Neutrophil (primary cell): ENCODE results near the gene SEL1L3.
A peak's percentile ranks its signal among the peaks of the same experiment; 100 is the strongest.

Source experiments
- H3K27ac ChIP-seq: fragments of 200-600 bp; sonication (generic); 2 replicates; pipeline ENCODE4 v1.5.1; 2016; ENCODE audit warnings: mild to moderate bottlenecking, moderate library complexity
- H3K27me3 ChIP-seq: fragments of 200-600 bp; sonication (generic); 2 replicates; pipeline ENCODE4 v1.6.0; 2016; ENCODE audit warnings: mild to moderate bottlenecking
- H3K36me3 ChIP-seq: fragments of 200-600 bp; sonication (generic); 2 replicates; pipeline ENCODE4 v1.5.1; 2017
- H3K4me1 ChIP-seq, 2 experiments: fragments of 200-600 bp in 1 of 2; sonication (generic) in 1 of 2; 1 replicate in 1 of 2; 2 replicates in 1 of 2; pipeline versions ENCODE4 v1.5.1 to v1.6.1; 2013 to 2016; ENCODE audit warnings: low read depth in 1 of 2, low read length in 1 of 2, mild to moderate bottlenecking in 1 of 2, moderate library complexity in 1 of 2; ENCODE audit not compliant: control insufficient read depth in 1 of 2, insufficient read depth in 1 of 2
- H3K4me3 ChIP-seq, 2 experiments: fragments of 200-600 bp in 1 of 2; sonication (generic) in 1 of 2; 1 replicate in 1 of 2; 2 replicates in 1 of 2; pipeline ENCODE4 v1.5.1; 2013 to 2016; ENCODE audit warnings: low read depth in 1 of 2, low read length in 1 of 2, mild to moderate bottlenecking in 1 of 2, moderate library complexity in 1 of 2
- H3K9me3 ChIP-seq: fragments of 200-600 bp; sonication (generic); 2 replicates; pipeline ENCODE4 v1.5.1; 2016
- TF ChIP-seq, protein P1 (sequence below): fragments of 200-600 bp; sonication (generic); IDR thresholded peaks from 2 replicates; pipeline ENCODE4 v1.5.1; 2016; ENCODE audit warnings: antibody characterized with exemption

The SEL1L3 gene

GRCh38 chr4:25861951-25862410 lies 807 bp downstream of the SEL1L3 start:
- no peaks in the 10 kb centered on the region for H3K9me3 ChIP-seq
- H3K4me3 ChIP-seq, result peak overlapping the region; percentile 61 to 72
- peak overlapping the region; percentile 74 for H3K27ac ChIP-seq
- peaks cover 43 to 56% of the 10 kb centered on the region in 2 experiments for H3K4me1 ChIP-seq
- TF ChIP-seq, protein P1, sequence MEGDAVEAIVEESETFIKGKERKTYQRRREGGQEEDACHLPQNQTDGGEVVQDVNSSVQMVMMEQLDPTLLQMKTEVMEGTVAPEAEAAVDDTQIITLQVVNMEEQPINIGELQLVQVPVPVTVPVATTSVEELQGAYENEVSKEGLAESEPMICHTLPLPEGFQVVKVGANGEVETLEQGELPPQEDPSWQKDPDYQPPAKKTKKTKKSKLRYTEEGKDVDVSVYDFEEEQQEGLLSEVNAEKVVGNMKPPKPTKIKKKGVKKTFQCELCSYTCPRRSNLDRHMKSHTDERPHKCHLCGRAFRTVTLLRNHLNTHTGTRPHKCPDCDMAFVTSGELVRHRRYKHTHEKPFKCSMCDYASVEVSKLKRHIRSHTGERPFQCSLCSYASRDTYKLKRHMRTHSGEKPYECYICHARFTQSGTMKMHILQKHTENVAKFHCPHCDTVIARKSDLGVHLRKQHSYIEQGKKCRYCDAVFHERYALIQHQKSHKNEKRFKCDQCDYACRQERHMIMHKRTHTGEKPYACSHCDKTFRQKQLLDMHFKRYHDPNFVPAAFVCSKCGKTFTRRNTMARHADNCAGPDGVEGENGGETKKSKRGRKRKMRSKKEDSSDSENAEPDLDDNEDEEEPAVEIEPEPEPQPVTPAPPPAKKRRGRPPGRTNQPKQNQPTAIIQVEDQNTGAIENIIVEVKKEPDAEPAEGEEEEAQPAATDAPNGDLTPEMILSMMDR, result no peak
- no peaks in the 10 kb centered on the region for H3K36me3 ChIP-seq
- peaks cover 27% of the 10 kb centered on the region for H3K27me3 ChIP-seq

GRCh38 chr4:25861280-25861950 lies 1.4 kb downstream of the SEL1L3 start:
- peak overlapping the region; percentile 74 for H3K27ac ChIP-seq
- TF ChIP-seq, protein P1, result no peak
- H3K36me3 ChIP-seq, result no peaks in the 10 kb centered on the region
- peaks cover 49 to 61% of the 10 kb centered on the region in 2 experiments for H3K4me1 ChIP-seq
- peak overlapping the region; percentile 61 to 72 for H3K4me3 ChIP-seq
- no peaks in the 10 kb centered on the region for H3K9me3 ChIP-seq
- H3K27me3 ChIP-seq, result peaks cover 27% of the 10 kb centered on the region

- Histone ChIP-seq H3K36me3 (no peaks in the 10 kb centered on the region), H3K4me1 (peaks cover 53 to 68% of the 10 kb centered on the region in 2 experiments), H3K4me3 (peak overlapping the region in 1 of 2 experiments; percentile 72), H3K9me3 (no peaks in the 10 kb centered on the region), H3K27ac (peak overlapping the region; percentile 74), H3K27me3 (peaks cover 27% of the 10 kb centered on the region)
- TF ChIP-seq, protein P1, result no peak
Measured at GRCh38 chr4:25860586-25861279, 2.1 kb downstream of the SEL1L3 start.

- H3K4me1 ChIP-seq, result peaks cover 59 to 74% of the 10 kb centered on the region in 2 experiments
- H3K27me3 ChIP-seq, result peaks cover 17% of the 10 kb centered on the region
Measured at GRCh38 chr4:25859429-25860148, 3.2 kb downstream of the SEL1L3 start.

DNA sequence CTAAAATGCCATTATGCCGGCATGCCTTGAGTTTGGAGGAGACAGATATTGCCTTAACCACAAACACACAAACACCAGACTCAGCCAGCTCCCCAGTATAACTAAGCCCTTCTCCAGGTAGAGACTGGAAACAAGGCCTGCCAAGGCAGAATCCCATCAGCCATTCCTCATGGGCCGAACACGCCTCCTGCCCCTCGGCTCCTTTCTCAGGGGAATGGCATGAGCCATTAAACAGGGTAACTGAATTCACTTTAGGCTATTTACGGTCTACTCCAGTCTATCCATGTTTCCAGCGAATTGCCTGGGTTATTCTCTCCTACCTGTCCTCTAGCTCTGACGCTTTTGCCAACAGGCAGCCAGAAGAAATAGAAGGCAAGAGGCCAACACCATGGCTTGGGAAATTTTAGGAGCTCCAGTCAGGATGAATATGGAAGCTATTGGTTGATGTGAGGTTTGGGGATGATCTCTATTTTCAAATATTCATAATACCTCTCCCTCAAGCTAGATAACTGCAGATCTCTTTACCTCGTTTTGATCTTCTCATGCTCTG lies 4.9 kb downstream of the SEL1L3 start:
- TF ChIP-seq, protein P1, result no peak
- Histone ChIP-seq H3K4me3 (no peak overlapping the region), H3K27ac (no peak overlapping the region)

More at GRCh38 chr4:25859429-25860148, 3.2 kb downstream of the SEL1L3 start:
- Histone ChIP-seq H3K27ac (peak overlapping the region; percentile 74), H3K36me3 (no peaks in the 10 kb centered on the region), H3K4me3 (peak overlapping the region in 1 of 2 experiments; percentile 1), H3K9me3 (no peaks in the 10 kb centered on the region)
- TF ChIP-seq, protein P1, result no peak

More for the DNA sequence above, 4.9 kb downstream of the SEL1L3 start:
- Histone ChIP-seq H3K4me1 (peaks cover 54 to 70% of the 10 kb centered on the region in 2 experiments), H3K36me3 (no peaks in the 10 kb centered on the region), H3K27me3 (peaks cover under 1% of the 10 kb centered on the region), H3K9me3 (no peaks in the 10 kb centered on the region)
